Fibroblast of skin of scalp (primary cell): Measurements from ENCODE around the gene SNX6.
"Not testable (repeated sequence)": the region's sequence is repeated elsewhere in the genome, so short reads cannot be mapped to it uniquely, and the experiment has no call there.

Experiments
- DNase-seq: peaks from one replicate; pipeline ENCODE4 v3.0.0-alpha.2; 2013

Gene SNX6

GRCh38 chr14:34520304-34520970 lies 109.5 kb downstream of the SNX6 start:
- DNase-seq = not testable (repeated sequence)
